Gastroesophageal sphincter (tissue), 3 donors: ENCODE data around the gene RPS4Y1.

Experiments used
- CTCF ChIP-seq, 4 experiments: fragments of 200-600 bp in 2 of 4; fragments of 450-650 bp in 2 of 4; sonication (generic) in 1 of 4; IDR thresholded peaks; one replicate each; pipeline ENCODE4 v1.5.1; 2017 to 2019; ENCODE audit warnings: antibody characterized with exemption in 4 of 4, mild to moderate bottlenecking in 2 of 4, moderate library complexity in 2 of 4
- EP300 ChIP-seq: sonication (generic); formaldehyde crosslinking; IDR thresholded peaks from one replicate; pipeline ENCODE4 v1.6.1; 2017; ENCODE audit warnings: antibody characterized with exemption, mild to moderate bottlenecking
- POLR2A ChIP-seq, 2 donors: fragments of 450-650 bp; IDR thresholded peaks; one replicate each; pipeline ENCODE4 v1.6.1; 2017; ENCODE audit warnings: antibody characterized with exemption in 2 of 2, mild to moderate bottlenecking in 2 of 2, moderate library complexity in 1 of 2
- POLR2AphosphoS5 ChIP-seq: sonication (generic); formaldehyde crosslinking; IDR thresholded peaks from one replicate; pipeline ENCODE4 v1.6.1; 2017; ENCODE audit warnings: antibody characterized with exemption

DNA sequence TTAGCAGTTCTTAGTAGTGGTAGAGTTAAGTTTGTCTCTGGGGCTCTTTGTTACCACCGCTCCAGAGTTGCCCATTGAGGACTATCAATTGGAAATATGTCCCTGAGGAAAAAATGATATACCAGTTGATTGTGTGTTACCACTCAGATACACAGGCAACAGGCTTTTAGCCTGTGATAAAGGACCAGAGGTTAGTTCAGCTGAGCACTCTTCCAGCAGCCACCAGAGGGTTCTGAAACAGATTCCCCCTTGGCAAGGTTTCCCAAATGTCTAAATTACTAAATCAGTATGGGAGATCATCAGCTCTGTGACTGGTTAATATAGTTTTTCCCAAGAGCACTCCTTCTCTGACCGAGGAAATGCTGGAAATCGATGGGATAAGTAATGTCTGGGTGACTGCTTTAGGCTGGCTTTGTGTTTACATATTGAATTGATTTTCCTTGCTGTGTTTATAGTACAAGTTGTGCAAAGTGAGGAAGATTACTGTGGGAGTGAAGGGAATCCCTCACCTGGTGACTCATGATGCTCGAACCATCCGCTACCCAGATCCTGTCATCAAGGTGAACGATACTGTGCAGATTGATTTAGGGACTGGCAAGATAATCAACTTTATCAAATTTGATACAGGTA lies 12.9 kb downstream of the RPS4Y1 start:
- TF ChIP-seq POLR2A (IDR thresholded peaks at IDR 0.05) (no peak), POLR2AphosphoS5 (no peak), CTCF (IDR thresholded peaks at IDR 0.05) (no peak), EP300 (no peak)
